IMR-90 (cell line): ENCODE data around the gene CLEC2B. TPM values are rescaled to one million over a fixed set of nuclear protein-coding genes. Genes with fewer than 3 reads are reported as not detected.

Source experiments
- ATAC-seq: fragments of 200-7000 bp; cut with Tn5 transposase; 2 replicates; pipeline ENCODE4 v1.9.1; 2020; ENCODE audit warnings: low read depth, mild to moderate bottlenecking, moderate library complexity
- BruUV-seq: library from RNA; stranded (reverse); fragments of 400-500 nt; replicated peaks from 2 replicates; lab custom pipeline; 2021; lab: Mats Ljungman, UMichigan
- CTCF ChIA-PET: fragments of 300-600 bp; formaldehyde crosslinking; extraction: SDS; loops from one replicate; lab custom pipeline; 2021; ENCODE audit warnings: antibody characterized with exemption; lab: Yijun Ruan, JAX
- POLR2A ChIA-PET: fragments of 300-600 bp; sonication (Branson Sonifier 250); formaldehyde crosslinking; loops from one replicate; lab custom pipeline; 2022; ENCODE audit warnings: antibody characterized with exemption; ENCODE audit not compliant: unreplicated experiment; lab: Charles Lee
- DNase-seq: peaks from one replicate; pipeline ENCODE4 v3.0.0; 2013
- H2AFZ ChIP-seq: replicated peaks from 2 replicates; pipeline ENCODE3; 2013; ENCODE audit warnings: low read length, mild to moderate bottlenecking; ENCODE audit not compliant: poor library complexity
- H2AK5ac ChIP-seq: 2 replicates; pipeline ENCODE4 v1.6.1; 2013; ENCODE audit warnings: low read depth, low read length, inconsistent platforms
- H2AK9ac ChIP-seq: replicated peaks from 2 replicates; pipeline ENCODE3; 2013; ENCODE audit warnings: mild to moderate bottlenecking, low read depth, low read length, moderate library complexity; ENCODE audit not compliant: poor library complexity
- H2BK120ac ChIP-seq: 2 replicates; pipeline ENCODE4 v1.6.1; 2013; ENCODE audit warnings: low read depth, low read length, inconsistent platforms
- H2BK15ac ChIP-seq: 3 replicates; pipeline ENCODE4 v1.6.1; 2013; ENCODE audit warnings: low read depth, low read length, inconsistent platforms
- H2BK20ac ChIP-seq: 2 replicates; pipeline ENCODE4 v1.6.1; 2013; ENCODE audit warnings: low read depth, mild to moderate bottlenecking, inconsistent platforms, low read length, moderate library complexity
- H2BK5ac ChIP-seq: 2 replicates; pipeline ENCODE4 v1.6.1; 2013; ENCODE audit warnings: mild to moderate bottlenecking, low read depth, low read length, inconsistent platforms; ENCODE audit not compliant: poor library complexity, severe bottlenecking
- H3K14ac ChIP-seq: replicated peaks from 2 replicates; pipeline ENCODE4 v1.6.1; 2013; ENCODE audit warnings: low read depth, low read length, inconsistent platforms
- H3K18ac ChIP-seq: 2 replicates; pipeline ENCODE4 v1.6.1; 2013; ENCODE audit warnings: low read depth, low read length, control low read depth
- H3K23ac ChIP-seq: 2 replicates; pipeline ENCODE4 v1.6.1; 2013; ENCODE audit warnings: low read depth, low read length, inconsistent platforms
- H3K27ac ChIP-seq: 2 replicates; pipeline ENCODE4 v1.5.1; 2013; ENCODE audit warnings: mild to moderate bottlenecking, control low read depth, low read length; ENCODE audit not compliant: insufficient read depth
- H3K27me3 ChIP-seq: 2 replicates; pipeline ENCODE4 v1.6.1; 2013; ENCODE audit warnings: low read length; ENCODE audit not compliant: control insufficient read depth, insufficient read depth
- H3K36me3 ChIP-seq: 2 replicates; pipeline ENCODE4 v1.6.1; 2013; ENCODE audit warnings: low read length, mixed read lengths; ENCODE audit not compliant: control insufficient read depth, insufficient read depth
- H3K4ac ChIP-seq: 2 replicates; pipeline ENCODE4 v1.6.1; 2013; ENCODE audit warnings: low read depth, low read length, inconsistent platforms
- H3K4me1 ChIP-seq: 2 replicates; pipeline ENCODE4 v1.6.1; 2013; ENCODE audit warnings: low read length, mixed read lengths; ENCODE audit not compliant: control insufficient read depth, insufficient read depth
- H3K4me2 ChIP-seq: 2 replicates; pipeline ENCODE4 v1.6.1; 2013; ENCODE audit warnings: low read depth, mild to moderate bottlenecking, control low read depth, low read length, moderate library complexity
- H3K4me3 ChIP-seq: 2 replicates; pipeline ENCODE4 v1.5.1; 2013; ENCODE audit warnings: low read depth, mild to moderate bottlenecking, control low read depth, low read length, moderate library complexity; ENCODE audit not compliant: insufficient read depth
- H3K56ac ChIP-seq: 2 replicates; pipeline ENCODE4 v1.6.1; 2013; ENCODE audit warnings: low read length, inconsistent platforms; ENCODE audit not compliant: insufficient read depth; ENCODE audit errors: extremely low read depth
- H3K79me1 ChIP-seq, 2 experiments: 2 replicates each; pipeline ENCODE4 v1.6.1; 2013; ENCODE audit warnings: low read length in 2 of 2, inconsistent platforms in 1 of 2, low read depth in 1 of 2
- H3K9ac ChIP-seq: 2 replicates; pipeline ENCODE4 v1.6.1; 2013; ENCODE audit warnings: low read depth, low read length, control low read depth
- H3K9me1 ChIP-seq: 2 replicates; pipeline ENCODE4 v1.6.1; 2013; ENCODE audit warnings: low read length, inconsistent platforms; ENCODE audit not compliant: insufficient read depth
- H3K9me3 ChIP-seq: 2 replicates; pipeline ENCODE4 v1.6.1; 2013; ENCODE audit warnings: low read length; ENCODE audit not compliant: control insufficient read depth, insufficient read depth
- H4K20me1 ChIP-seq: 2 replicates; pipeline ENCODE4 v1.6.1; 2013; ENCODE audit warnings: low read length, inconsistent platforms; ENCODE audit not compliant: insufficient read depth
- H4K5ac ChIP-seq: 2 replicates; pipeline ENCODE4 v1.6.1; 2013; ENCODE audit warnings: mild to moderate bottlenecking, low read depth, low read length, control low read depth
- H4K8ac ChIP-seq, 2 experiments: 2 replicates each; pipeline ENCODE4 v1.6.1; 2013; ENCODE audit warnings: low read depth in 2 of 2, low read length in 2 of 2, control low read depth in 1 of 2, inconsistent platforms in 1 of 2
- H4K91ac ChIP-seq: 2 replicates; pipeline ENCODE4 v1.6.1; 2013; ENCODE audit warnings: low read depth, low read length, inconsistent platforms; ENCODE audit not compliant: insufficient read depth
- BHLHE40 ChIP-seq: fragments of 150-350 bp; IDR thresholded peaks from 2 replicates; pipeline ENCODE4 v1.6.1; 2016; ENCODE audit warnings: mild to moderate bottlenecking, low read depth, low read length
- CEBPB ChIP-seq: IDR thresholded peaks from 2 replicates; pipeline ENCODE4 v1.6.1; 2012; ENCODE audit warnings: low read depth, low read length, improper control_type of control experiment
- CHD1 ChIP-seq: IDR thresholded peaks from 2 replicates; pipeline ENCODE4 v1.6.1; 2012; ENCODE audit warnings: low read depth, low read length, improper control_type of control experiment
- FOS ChIP-seq: fragments of 150-350 bp; IDR thresholded peaks from 2 replicates; pipeline ENCODE4 v1.6.1; 2016; ENCODE audit warnings: low read depth, low read length
- MAFK ChIP-seq: IDR thresholded peaks from 2 replicates; pipeline ENCODE4 v1.6.1; 2012; ENCODE audit warnings: low read depth, low read length, improper control_type of control experiment
- MAZ ChIP-seq: IDR thresholded peaks from 2 replicates; pipeline ENCODE4 v1.6.1; 2012; ENCODE audit warnings: low read depth, mild to moderate bottlenecking, low read length, improper control_type of control experiment, moderate library complexity, borderline replicate concordance
- MXI1 ChIP-seq: IDR thresholded peaks from 2 replicates; pipeline ENCODE4 v1.6.1; 2012; ENCODE audit warnings: low read depth, mild to moderate bottlenecking, low read length, moderate library complexity, borderline replicate concordance
- NFE2L2 ChIP-seq: fragments of 150-350 bp; IDR thresholded peaks from 2 replicates; pipeline ENCODE4 v1.6.1; 2016; ENCODE audit warnings: low read depth, mild to moderate bottlenecking, low read length
- POLR2A ChIP-seq: IDR thresholded peaks from 2 replicates; pipeline ENCODE4 v1.6.1; 2012; ENCODE audit warnings: mild to moderate bottlenecking, low read depth, low read length
- RAD21 ChIP-seq: IDR thresholded peaks from 2 replicates; pipeline ENCODE4 v1.6.1; 2012; ENCODE audit warnings: low read length, improper control_type of control experiment
- RCOR1 ChIP-seq: IDR thresholded peaks from 2 replicates; pipeline ENCODE4 v1.6.1; 2012; ENCODE audit warnings: mild to moderate bottlenecking, low read length, improper control_type of control experiment; ENCODE audit not compliant: insufficient replicate concordance
- RFX5 ChIP-seq: IDR thresholded peaks from 2 replicates; pipeline ENCODE4 v1.8.0; 2012; ENCODE audit warnings: low read depth, mild to moderate bottlenecking, low read length, moderate library complexity
- SMC3 ChIP-seq: fragments of 150-350 bp; IDR thresholded peaks from 2 replicates; pipeline ENCODE4 v1.6.1; 2016; ENCODE audit warnings: low read depth, mild to moderate bottlenecking, antibody characterized with exemption, low read length, moderate library complexity
- WGBS, 2 experiments: methylation state at CpG; one replicate each; pipeline versions ENCODE4 v1.1.5 to v1.1.7; 2013; ENCODE audit warnings: missing lambda C conversion rate in 2 of 2; ENCODE audit not compliant: insufficient read length in 1 of 2; ENCODE audit errors: extremely low coverage in 2 of 2; 5-methylcytosine and 5-hydroxymethylcytosine counted together
- dilution Hi-C: fragments of 300-500 bp; cut with HindIII; formaldehyde crosslinking; loops from one replicate; pipeline ENCODE4 v1.14.3; 2018; ENCODE audit warnings: low sequenced_read_pairs; ENCODE audit not compliant: unreplicated experiment
- in situ Hi-C: fragments of 300-500 bp; cut with MboI; formaldehyde crosslinking; loops from 3 replicates; pipeline ENCODE4 v1.14.3; 2019; ENCODE audit warnings: low sequenced_read_pairs, inconsistent platforms, mixed read lengths
- intact Hi-C: fragments of 100-400 bp; cut with micrococcal nuclease; formaldehyde crosslinking; loops from 2 replicates; pipeline ENCODE4 v1.10.0; 2022
- polyA plus RNA-seq, 3 experiments: library from polyadenylated mRNA; depleted of rRNA; stranded (reverse); fragments of >200 nt; gene quantifications; 2 replicates each; pipeline ENCODE4 v1.2.3, GENCODE V29; 2012; ENCODE audit warnings: low replicate concordance in 1 of 3
- total RNA-seq: library from RNA; depleted of rRNA; stranded (reverse); fragments of >200 nt; gene quantifications from 2 replicates; pipeline ENCODE4 v1.2.3, GENCODE V29; 2012
- TF ChIP-seq, protein P1 (sequence below): fragments of 150-350 bp; IDR thresholded peaks from 2 replicates; pipeline ENCODE4 v1.6.1; 2016; ENCODE audit warnings: low read depth, mild to moderate bottlenecking, low read length, moderate library complexity, borderline replicate concordance
- TF ChIP-seq, protein P2 (sequence below): conservative IDR thresholded peaks from 2 replicates; pipeline ENCODE4 v1.5.1; 2012; ENCODE audit warnings: mild to moderate bottlenecking, low read depth, low read length, improper control_type of control experiment
- TF ChIP-seq, protein P3 (sequence below): fragments of 150-350 bp; IDR thresholded peaks from 2 replicates; pipeline ENCODE4 v1.6.1; 2017; ENCODE audit warnings: mild to moderate bottlenecking, antibody characterized with exemption, low read length, low read depth

Gene CLEC2B
- total and polyA plus RNA-seq, 2 of the 4 experiments (the other 2 are of a cell fraction), result 0.18 to 0.31 TPM

DNA sequence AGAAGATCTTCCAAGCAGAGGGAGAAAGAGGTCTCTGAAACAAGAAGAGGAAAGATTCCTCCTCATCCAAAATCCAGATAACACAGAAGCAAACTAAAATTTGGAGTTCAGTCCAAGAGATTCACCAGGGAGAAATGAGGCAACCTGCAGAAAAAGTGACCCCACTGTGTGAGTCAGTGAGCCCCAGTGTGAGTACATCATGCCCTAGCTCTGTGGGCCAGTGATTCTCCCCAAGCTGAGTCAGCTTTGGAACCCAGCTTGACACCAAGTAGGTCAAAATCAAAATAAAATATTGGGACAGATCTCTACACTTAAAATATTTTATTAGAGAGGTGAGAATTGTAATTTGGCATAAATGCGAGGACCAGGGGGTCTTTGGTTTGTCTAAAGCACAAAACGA is 17.2 kb downstream of the CLEC2B start:
- POLR2A ChIA-PET, result no interaction called here
- WGBS, 2 experiments, result no CpG with 5 or more reads among the region's 2 CpGs
- CTCF ChIA-PET, result interaction anchor here (0.7 to 0.8 kb wide), 2 partner anchors 10 to 101 kb away, joined by 3 to 4 read pairs; no protein-coding TSS in a partner anchor

More for the DNA sequence above, 17.2 kb downstream of the CLEC2B start:
- no peaks in the 10 kb centered on the region for H3K36me3 ChIP-seq
- H3K9ac ChIP-seq, result no peak overlapping the region
- no peak overlapping the region for H3K23ac ChIP-seq
- H3K4me2 ChIP-seq, result no peak overlapping the region
- no peaks in the 10 kb centered on the region for H3K9me3 ChIP-seq
- no peak overlapping the region for H3K56ac ChIP-seq
- no peaks in the 10 kb centered on the region for H3K79me1 ChIP-seq
- no peaks in the 10 kb centered on the region for H3K4me1 ChIP-seq
- no peak overlapping the region for H4K8ac ChIP-seq
- no peak overlapping the region for H3K27ac ChIP-seq
- dilution Hi-C loops, result no loop called here
- H2AK5ac ChIP-seq, result no peak overlapping the region
- H4K20me1 ChIP-seq, result no peaks in the 10 kb centered on the region
- DNase-seq, result no peak
- in situ Hi-C loops, result no loop called here
- no peak overlapping the region for H2AK9ac ChIP-seq
- no peak overlapping the region for H4K91ac ChIP-seq
- no peak overlapping the region for H4K5ac ChIP-seq
- H3K4me3 ChIP-seq, result no peak overlapping the region
- H3K27me3 ChIP-seq, result no peaks in the 10 kb centered on the region; the same call in 1 of the 2 replicates
- TF ChIP-seq POLR2A (no peak), RCOR1 (no peak), MXI1 (no peak), RFX5 (no peak), SMC3 (no peak), NFE2L2 (no peak), MAFK (no peak), MAZ (no peak), RAD21 (no peak), FOS (no peak), BHLHE40 (no peak), CHD1 (no peak), CEBPB (no peak)
- TF ChIP-seq, protein P1, sequence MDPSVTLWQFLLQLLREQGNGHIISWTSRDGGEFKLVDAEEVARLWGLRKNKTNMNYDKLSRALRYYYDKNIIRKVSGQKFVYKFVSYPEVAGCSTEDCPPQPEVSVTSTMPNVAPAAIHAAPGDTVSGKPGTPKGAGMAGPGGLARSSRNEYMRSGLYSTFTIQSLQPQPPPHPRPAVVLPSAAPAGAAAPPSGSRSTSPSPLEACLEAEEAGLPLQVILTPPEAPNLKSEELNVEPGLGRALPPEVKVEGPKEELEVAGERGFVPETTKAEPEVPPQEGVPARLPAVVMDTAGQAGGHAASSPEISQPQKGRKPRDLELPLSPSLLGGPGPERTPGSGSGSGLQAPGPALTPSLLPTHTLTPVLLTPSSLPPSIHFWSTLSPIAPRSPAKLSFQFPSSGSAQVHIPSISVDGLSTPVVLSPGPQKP, result no peak
- TF ChIP-seq, protein P2, sequence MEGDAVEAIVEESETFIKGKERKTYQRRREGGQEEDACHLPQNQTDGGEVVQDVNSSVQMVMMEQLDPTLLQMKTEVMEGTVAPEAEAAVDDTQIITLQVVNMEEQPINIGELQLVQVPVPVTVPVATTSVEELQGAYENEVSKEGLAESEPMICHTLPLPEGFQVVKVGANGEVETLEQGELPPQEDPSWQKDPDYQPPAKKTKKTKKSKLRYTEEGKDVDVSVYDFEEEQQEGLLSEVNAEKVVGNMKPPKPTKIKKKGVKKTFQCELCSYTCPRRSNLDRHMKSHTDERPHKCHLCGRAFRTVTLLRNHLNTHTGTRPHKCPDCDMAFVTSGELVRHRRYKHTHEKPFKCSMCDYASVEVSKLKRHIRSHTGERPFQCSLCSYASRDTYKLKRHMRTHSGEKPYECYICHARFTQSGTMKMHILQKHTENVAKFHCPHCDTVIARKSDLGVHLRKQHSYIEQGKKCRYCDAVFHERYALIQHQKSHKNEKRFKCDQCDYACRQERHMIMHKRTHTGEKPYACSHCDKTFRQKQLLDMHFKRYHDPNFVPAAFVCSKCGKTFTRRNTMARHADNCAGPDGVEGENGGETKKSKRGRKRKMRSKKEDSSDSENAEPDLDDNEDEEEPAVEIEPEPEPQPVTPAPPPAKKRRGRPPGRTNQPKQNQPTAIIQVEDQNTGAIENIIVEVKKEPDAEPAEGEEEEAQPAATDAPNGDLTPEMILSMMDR, result no peak
- TF ChIP-seq, protein P3, sequence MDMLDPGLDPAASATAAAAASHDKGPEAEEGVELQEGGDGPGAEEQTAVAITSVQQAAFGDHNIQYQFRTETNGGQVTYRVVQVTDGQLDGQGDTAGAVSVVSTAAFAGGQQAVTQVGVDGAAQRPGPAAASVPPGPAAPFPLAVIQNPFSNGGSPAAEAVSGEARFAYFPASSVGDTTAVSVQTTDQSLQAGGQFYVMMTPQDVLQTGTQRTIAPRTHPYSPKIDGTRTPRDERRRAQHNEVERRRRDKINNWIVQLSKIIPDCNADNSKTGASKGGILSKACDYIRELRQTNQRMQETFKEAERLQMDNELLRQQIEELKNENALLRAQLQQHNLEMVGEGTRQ, result no peak
- H2BK5ac ChIP-seq, result no peak overlapping the region
- no peak for ATAC-seq
- no peak overlapping the region for H2AFZ ChIP-seq
- no peak overlapping the region for H3K18ac ChIP-seq
- H3K14ac ChIP-seq, result no peak overlapping the region
- H2BK20ac ChIP-seq, result no peak overlapping the region
- H2BK120ac ChIP-seq, result no peak overlapping the region
- intact Hi-C loops, result no loop called here
- H3K9me1 ChIP-seq, result no peaks in the 10 kb centered on the region
- no peak overlapping the region for H3K4ac ChIP-seq
- BruUV-seq, result no TSS peak
- no peak overlapping the region for H2BK15ac ChIP-seq
